ENCODE measurements around the gene UNC93A.
"Not testable (repeated sequence)": the region's sequence is repeated elsewhere in the genome, so short reads cannot be mapped to it uniquely, and the experiment has no call there.

UNC93A gene

GRCh38 chr6:167272151-167272550 is 19.0 kb upstream of the UNC93A start:
- no peak for DNase-seq

GRCh38 chr6:167272696-167273379 is 18.3 kb upstream of the UNC93A start:
- no peak for DNase-seq

GRCh38 chr6:167274270-167274669 is 16.8 kb upstream of the UNC93A start:
- DNase-seq, result no peak

- no peak for DNase-seq
These were observed 16.1 kb upstream of the UNC93A start for GRCh38 chr6:167275001-167275400.

GRCh38 chr6:167275436-167275835 is 15.7 kb upstream of the UNC93A start:
- no peak for DNase-seq

- DNase-seq, result no peak
These were observed 14.2 kb upstream of the UNC93A start for GRCh38 chr6:167276772-167277533.

GRCh38 chr6:167278173-167278940 is 12.8 kb upstream of the UNC93A start:
- DNase-seq, result not testable (repeated sequence)

GRCh38 chr6:167279766-167280446 is 11.2 kb upstream of the UNC93A start:
- no peak for DNase-seq

GRCh38 chr6:167280466-167280865 is 10.6 kb upstream of the UNC93A start:
- not testable (repeated sequence) for DNase-seq

- no peak for DNase-seq
These were observed 8.9 kb upstream of the UNC93A start for GRCh38 chr6:167282165-167282564.

GRCh38 chr6:167284565-167284964 is 6.5 kb upstream of the UNC93A start:
- not testable (repeated sequence) for DNase-seq

GRCh38 chr6:167285077-167285770 is 5.9 kb upstream of the UNC93A start:
- DNase-seq, result no peak

GRCh38 chr6:167287513-167288048 is 3.5 kb upstream of the UNC93A start:
- no peak for DNase-seq

GRCh38 chr6:167288591-167289225 is 2.4 kb upstream of the UNC93A start:
- DNase-seq, result not testable (repeated sequence)

- not testable (repeated sequence) for DNase-seq
These were observed 1.8 kb upstream of the UNC93A start for GRCh38 chr6:167289291-167289690.

GRCh38 chr6:167291623-167292300 is 647 bp downstream of the UNC93A start:
- DNase-seq, result no peak

GRCh38 chr6:167292301-167293087 is 1.4 kb downstream of the UNC93A start:
- DNase-seq, result no peak

- no peak for DNase-seq
These were observed 2.0 kb downstream of the UNC93A start for GRCh38 chr6:167293088-167293589.

GRCh38 chr6:167293590-167294091 is 2.5 kb downstream of the UNC93A start:
- DNase-seq, result no peak

GRCh38 chr6:167294241-167294640 is 3.1 kb downstream of the UNC93A start:
- no peak for DNase-seq
